Nephron progenitor cell (in vitro differentiated cells): Measurements from ENCODE around the gene FMNL2.
"Not testable (repeated sequence)": the region's sequence is repeated elsewhere in the genome, so short reads cannot be mapped to it uniquely, and the experiment has no call there.

Source experiments
- DNase-seq: peaks from one replicate; pipeline ENCODE4 v3.0.0; 2021
- H3K27ac Mint-ChIP-seq: 2 replicates; pipeline ENCODE4 v1.8.0; 2021; ENCODE audit warnings: mild to moderate bottlenecking, moderate library complexity, mixed read lengths
- H3K27me3 Mint-ChIP-seq: 2 replicates; pipeline ENCODE4 v1.8.0; 2021; ENCODE audit warnings: mild to moderate bottlenecking, low read depth, mixed read lengths; ENCODE audit not compliant: poor library complexity
- H3K36me3 Mint-ChIP-seq: 2 replicates; pipeline ENCODE4 v1.8.0; 2021; ENCODE audit warnings: low read depth, mixed read lengths
- H3K4me1 Mint-ChIP-seq: 2 replicates; pipeline ENCODE4 v1.8.0; 2021; ENCODE audit warnings: mixed read lengths
- H3K4me3 Mint-ChIP-seq: 2 replicates; pipeline ENCODE4 v1.8.0; 2021; ENCODE audit warnings: mild to moderate bottlenecking, moderate library complexity, mixed read lengths
- H3K9me3 Mint-ChIP-seq: 2 replicates; pipeline ENCODE4 v1.8.0; 2021; ENCODE audit warnings: mild to moderate bottlenecking, moderate library complexity, mixed read lengths
- CTCF ChIP-seq: fragments of 200-600 bp; sonication (generic); IDR thresholded peaks from 2 replicates; pipeline ENCODE4 v1.5.0; 2021; ENCODE audit warnings: antibody characterized with exemption

Gene FMNL2

GRCh38 chr2:152322222-152322621 lies 12.8 kb upstream of the FMNL2 start:
- H3K27me3 Mint-ChIP-seq: peaks cover 18% of the 10 kb centered on the region

DNA sequence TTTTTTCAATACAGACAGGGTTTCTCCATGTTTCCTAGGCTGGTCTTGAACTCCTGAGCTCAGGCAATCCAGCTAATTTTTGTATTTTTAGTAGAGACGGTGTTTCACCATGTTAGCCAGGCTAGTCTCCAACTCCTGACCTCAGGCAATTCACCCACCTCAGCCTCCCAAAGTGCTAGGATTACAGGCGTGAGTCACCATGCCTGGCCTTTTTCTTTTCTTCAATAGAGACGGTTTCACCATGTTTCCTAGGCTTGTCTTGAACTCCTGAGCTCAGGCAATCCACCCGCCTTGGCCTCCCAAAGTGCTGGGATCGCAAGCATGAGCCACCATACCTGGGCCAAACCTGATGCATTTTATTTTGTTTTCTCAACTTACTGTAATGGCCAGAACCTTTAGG lies 9.8 kb upstream of the FMNL2 start:
- not testable (repeated sequence) for H3K4me3 Mint-ChIP-seq, H3K4me1 Mint-ChIP-seq, H3K9me3 Mint-ChIP-seq, H3K27ac Mint-ChIP-seq, H3K36me3 Mint-ChIP-seq, DNase-seq
- H3K27me3 Mint-ChIP-seq: peaks cover 18% of the 10 kb centered on the region

More at GRCh38 chr2:152322222-152322621, 12.8 kb upstream of the FMNL2 start:
- Mint-ChIP-seq H3K4me3 (no peak overlapping the region), H3K4me1 (peaks cover 8% of the 10 kb centered on the region), H3K9me3 (peaks cover 4% of the 10 kb centered on the region), H3K27ac (no peak overlapping the region), H3K36me3 (no peaks in the 10 kb centered on the region)
- no peak for DNase-seq
- TF ChIP-seq CTCF: no peak

DNA sequence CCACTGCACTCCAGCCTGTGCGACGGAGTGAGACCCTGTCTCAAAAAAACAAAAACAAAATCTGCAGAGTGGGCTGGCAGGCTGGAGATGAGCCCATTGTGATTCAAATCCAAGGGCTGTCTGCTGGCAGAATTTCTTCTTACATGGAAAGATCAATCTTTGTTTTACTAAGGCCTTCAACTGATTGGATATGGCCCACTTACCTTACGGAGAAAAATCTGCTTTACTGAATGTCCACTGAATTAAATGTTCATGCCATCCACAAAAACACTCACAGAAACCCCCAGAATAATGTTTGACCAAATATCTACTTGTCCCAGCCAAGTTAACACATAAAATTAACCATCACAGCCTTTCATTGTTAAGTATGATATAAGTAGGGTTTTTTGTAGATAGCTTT lies 8.3 kb upstream of the FMNL2 start:
- H3K27me3 Mint-ChIP-seq: peaks cover 16% of the 10 kb centered on the region
- TF ChIP-seq CTCF: no peak
- H3K27ac Mint-ChIP-seq: no peak overlapping the region
- H3K4me3 Mint-ChIP-seq: no peak overlapping the region
- no peak for DNase-seq
- H3K9me3 Mint-ChIP-seq: no peaks in the 10 kb centered on the region
- no peaks in the 10 kb centered on the region for H3K36me3 Mint-ChIP-seq
- H3K4me1 Mint-ChIP-seq: no peaks in the 10 kb centered on the region

GRCh38 chr2:152328013-152328412 lies 7.0 kb upstream of the FMNL2 start:
- no peak for DNase-seq
- Mint-ChIP-seq H3K9me3 (no peaks in the 10 kb centered on the region), H3K4me3 (no peak overlapping the region), H3K27ac (no peak overlapping the region), H3K4me1 (no peaks in the 10 kb centered on the region), H3K27me3 (peaks cover 20% of the 10 kb centered on the region), H3K36me3 (no peaks in the 10 kb centered on the region)
- no peak for TF ChIP-seq CTCF

DNA sequence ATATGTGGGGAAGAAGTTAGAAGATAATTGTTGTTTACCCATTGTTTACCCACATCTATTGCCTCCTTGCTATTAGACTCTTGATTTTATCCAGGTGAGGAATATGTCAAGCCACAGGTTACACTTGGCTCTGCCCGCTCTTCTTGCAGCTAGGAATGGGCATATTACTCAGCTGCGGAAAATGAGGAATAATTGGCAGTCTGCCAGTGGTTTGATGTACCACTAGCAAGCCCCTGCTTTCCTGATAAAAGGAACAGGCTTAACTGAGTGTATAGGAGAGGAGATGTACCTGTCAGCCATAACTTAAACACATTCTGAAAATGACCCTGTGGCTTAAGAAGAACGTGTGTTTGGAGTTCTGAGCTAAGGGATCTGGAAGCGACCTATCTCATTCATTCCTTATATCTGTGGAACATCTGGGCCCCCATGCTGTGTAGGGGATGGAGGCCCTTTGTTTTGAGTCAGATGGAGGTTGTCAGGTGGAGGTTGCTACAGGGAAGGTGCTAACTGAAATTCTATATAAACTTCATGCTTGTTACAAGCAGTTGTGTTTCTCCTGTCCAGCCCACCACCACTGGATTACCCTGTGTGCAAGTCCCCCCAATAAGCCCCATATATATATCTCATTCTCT lies 4.6 kb upstream of the FMNL2 start:
- no peak for TF ChIP-seq CTCF
- Mint-ChIP-seq H3K9me3 (no peaks in the 10 kb centered on the region), H3K27me3 (peaks cover 31% of the 10 kb centered on the region), H3K27ac (no peak overlapping the region), H3K36me3 (no peaks in the 10 kb centered on the region), H3K4me3 (no peak overlapping the region), H3K4me1 (peaks cover 8% of the 10 kb centered on the region)
- no peak for DNase-seq

GRCh38 chr2:152334701-152335015 lies 316 bp upstream of the FMNL2 start:
- H3K4me1 Mint-ChIP-seq: peaks cover 37% of the 10 kb centered on the region
- no peak for TF ChIP-seq CTCF
- no peaks in the 10 kb centered on the region for H3K9me3 Mint-ChIP-seq
- DNase-seq: no peak
- H3K27ac Mint-ChIP-seq: no peak overlapping the region
- H3K27me3 Mint-ChIP-seq: peaks cover 27% of the 10 kb centered on the region
- peak overlapping the region; percentile 99 for H3K4me3 Mint-ChIP-seq
- no peaks in the 10 kb centered on the region for H3K36me3 Mint-ChIP-seq
